Skeletal muscle tissue (tissue), 4 donors: Measurements from ENCODE around the gene DIP2C. TPM values are rescaled to one million over a fixed set of nuclear protein-coding genes. Genes with fewer than 3 reads are reported as not detected.
"Not testable (repeated sequence)": the region's sequence is repeated elsewhere in the genome, so short reads cannot be mapped to it uniquely, and the experiment has no call there.

ENCODE experiments used
- H3K27ac ChIP-seq: one replicate; pipeline ENCODE4 v1.7.0; 2013; ENCODE audit warnings: mild to moderate bottlenecking, low read depth, low read length, inconsistent platforms
- H3K27me3 ChIP-seq, 3 donors: one replicate each; pipeline ENCODE4 v1.7.0; 2013; ENCODE audit warnings: low read length in 3 of 3; ENCODE audit not compliant: control insufficient read depth in 3 of 3, insufficient read depth in 3 of 3
- H3K36me3 ChIP-seq, 3 donors: one replicate each; pipeline ENCODE4 v1.7.0; 2013; ENCODE audit warnings: low read length in 3 of 3; ENCODE audit not compliant: control insufficient read depth in 3 of 3, insufficient read depth in 3 of 3
- H3K4me1 ChIP-seq, 3 donors: one replicate each; pipeline ENCODE4 v1.7.0; 2013; ENCODE audit warnings: low read length in 3 of 3, mild to moderate bottlenecking in 3 of 3; ENCODE audit not compliant: control insufficient read depth in 3 of 3, insufficient read depth in 3 of 3
- H3K4me3 ChIP-seq, 3 donors: one replicate each; pipeline ENCODE4 v1.7.0; 2013; ENCODE audit warnings: low read length in 3 of 3
- H3K9ac ChIP-seq, 3 donors: one replicate each; pipeline ENCODE4 v1.7.0; 2013; ENCODE audit warnings: low read length in 3 of 3, mild to moderate bottlenecking in 3 of 3, moderate library complexity in 2 of 3, low read depth in 1 of 3
- H3K9me3 ChIP-seq, 3 donors: one replicate each; pipeline ENCODE4 v1.7.0; 2013; ENCODE audit warnings: low read length in 3 of 3; ENCODE audit not compliant: control insufficient read depth in 3 of 3
- total RNA-seq: library from RNA; depleted of rRNA; stranded (reverse); fragments of >200 nt; gene quantifications from one replicate; pipeline ENCODE4 v1.2.3, GENCODE V29; 2014
- donor health status: Osteomylitis.

The DIP2C gene
- total RNA-seq, 1 donor from 2014 or later = 18.8 TPM

DNA sequence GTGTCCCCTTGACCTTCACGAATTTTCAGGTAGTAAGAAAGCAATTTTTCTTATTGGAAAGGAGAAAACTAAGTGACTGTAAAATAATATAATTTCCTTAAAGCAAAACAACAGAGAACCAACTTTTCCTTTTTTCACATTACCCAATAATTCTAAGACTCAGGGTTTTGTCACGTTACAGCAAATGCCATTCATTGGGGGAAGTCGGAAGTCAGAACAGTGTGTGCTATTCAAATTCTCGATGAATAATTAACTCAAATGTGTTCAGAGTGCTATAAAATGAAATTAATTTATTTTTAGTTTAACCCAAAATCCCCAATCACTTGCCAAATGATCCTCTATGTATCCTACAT lies 40.0 kb downstream of the DIP2C start:
- Histone ChIP-seq H3K27me3 (no peaks in the 10 kb centered on the region), H3K9ac (no peak overlapping the region), H3K36me3 (peaks cover 0 to 2% (median 0%) of the 10 kb centered on the region in 3 donors), H3K4me3 (no peak overlapping the region), H3K4me1 (peaks cover 18 to 42% (median 28%) of the 10 kb centered on the region in 3 donors), H3K9me3 (peaks cover 5 to 7% (median 6%) of the 10 kb centered on the region in 3 donors), H3K27ac (no peak overlapping the region)

DNA sequence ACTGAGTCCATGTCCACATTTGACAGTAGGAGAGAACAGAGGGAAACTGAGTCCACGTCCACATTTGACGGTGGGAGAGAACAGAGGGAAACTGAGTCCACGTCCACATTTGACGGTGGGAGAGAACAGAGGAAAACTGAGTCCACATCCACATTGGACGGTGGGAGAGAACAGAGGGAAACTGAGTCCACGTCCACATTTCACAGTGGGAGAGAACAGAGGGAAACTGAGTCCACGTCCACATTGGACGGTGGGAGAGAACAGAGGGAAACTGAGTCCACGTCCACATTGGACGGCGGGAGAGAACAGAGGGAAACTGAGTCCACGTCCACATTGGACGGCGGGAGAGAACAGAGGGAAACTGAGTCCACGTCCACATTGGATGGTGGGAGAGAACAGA lies 42.4 kb downstream of the DIP2C start:
- peaks cover 13 to 23% (median 14%) of the 10 kb centered on the region in 3 donors for H3K4me1 ChIP-seq
- not testable (repeated sequence) for H3K4me3 ChIP-seq, H3K27ac ChIP-seq, H3K9me3 ChIP-seq, H3K27me3 ChIP-seq, H3K36me3 ChIP-seq, H3K9ac ChIP-seq

DNA sequence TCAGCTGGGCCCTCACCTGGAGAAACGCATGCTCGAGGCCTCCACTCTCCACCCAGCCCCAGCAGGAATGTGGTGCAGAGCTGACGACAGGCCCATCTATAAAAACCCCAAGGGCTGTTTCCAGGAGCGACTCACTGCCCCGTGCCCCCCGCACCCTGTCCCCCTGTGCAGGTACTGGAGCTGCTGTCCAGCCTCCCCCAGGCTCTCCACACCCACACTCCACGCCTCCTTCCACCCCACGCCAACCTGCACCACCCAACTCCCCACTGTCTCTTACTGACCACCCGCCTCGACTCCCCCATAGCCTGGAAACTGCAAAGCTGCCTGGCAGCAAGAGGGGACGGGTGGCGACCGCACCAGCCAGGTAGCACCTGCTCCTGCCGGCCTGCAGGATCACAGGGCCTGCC lies 43.3 kb downstream of the DIP2C start:
- peaks cover 0 to 2% (median 0%) of the 10 kb centered on the region in 3 donors for H3K36me3 ChIP-seq
- H3K27me3 ChIP-seq = no peaks in the 10 kb centered on the region
- no peak overlapping the region for H3K27ac ChIP-seq
- peaks cover 13 to 16% (median 16%) of the 10 kb centered on the region in 3 donors for H3K4me1 ChIP-seq
- peaks cover 5 to 8% (median 7%) of the 10 kb centered on the region in 3 donors for H3K9me3 ChIP-seq
- H3K9ac ChIP-seq = no peak overlapping the region
- H3K4me3 ChIP-seq = no peak overlapping the region

GRCh38 chr10:644943-645334 lies 44.5 kb downstream of the DIP2C start:
- peaks cover 0 to 2% (median 0%) of the 10 kb centered on the region in 3 donors for H3K36me3 ChIP-seq
- no peak overlapping the region for H3K4me3 ChIP-seq
- H3K4me1 ChIP-seq = peaks cover 1 to 7% (median 4%) of the 10 kb centered on the region in 3 donors
- H3K9ac ChIP-seq = no peak overlapping the region
- H3K27me3 ChIP-seq = no peaks in the 10 kb centered on the region
- H3K27ac ChIP-seq = no peak overlapping the region
- peaks cover 5 to 8% (median 7%) of the 10 kb centered on the region in 3 donors for H3K9me3 ChIP-seq

GRCh38 chr10:644076-644942 lies 45.2 kb downstream of the DIP2C start:
- Histone ChIP-seq H3K4me1 (peaks cover 0 to 3% (median 0%) of the 10 kb centered on the region in 3 donors), H3K27ac (no peak overlapping the region), H3K9me3 (peaks cover 5 to 8% (median 7%) of the 10 kb centered on the region in 3 donors), H3K4me3 (no peak overlapping the region), H3K36me3 (peaks cover 0 to 2% (median 0%) of the 10 kb centered on the region in 3 donors), H3K9ac (no peak overlapping the region), H3K27me3 (no peaks in the 10 kb centered on the region)

- peaks cover 0 to 3% (median 3%) of the 10 kb centered on the region in 3 donors for H3K4me1 ChIP-seq
- H3K9me3 ChIP-seq = peaks cover 5 to 8% (median 7%) of the 10 kb centered on the region in 3 donors
- no peaks in the 10 kb centered on the region for H3K27me3 ChIP-seq
- no peak overlapping the region for H3K9ac ChIP-seq
- no peak overlapping the region for H3K27ac ChIP-seq
- peaks cover 0 to 2% (median 0%) of the 10 kb centered on the region in 3 donors for H3K36me3 ChIP-seq
- H3K4me3 ChIP-seq = no peak overlapping the region
These were observed 47.1 kb downstream of the DIP2C start for GRCh38 chr10:642186-642890.

- H3K9ac ChIP-seq = no peak overlapping the region
- H3K4me1 ChIP-seq = peaks cover 0 to 3% (median 3%) of the 10 kb centered on the region in 3 donors
- peaks cover 0 to 2% (median 0%) of the 10 kb centered on the region in 3 donors for H3K36me3 ChIP-seq
- no peaks in the 10 kb centered on the region for H3K27me3 ChIP-seq
- no peak overlapping the region for H3K4me3 ChIP-seq
- H3K27ac ChIP-seq = no peak overlapping the region
- H3K9me3 ChIP-seq = peaks cover 5 to 8% (median 7%) of the 10 kb centered on the region in 3 donors
These were observed 48.1 kb downstream of the DIP2C start for GRCh38 chr10:641149-642010.

GRCh38 chr10:640673-641045 lies 48.8 kb downstream of the DIP2C start:
- Histone ChIP-seq H3K4me3 (no peak overlapping the region), H3K27ac (no peak overlapping the region), H3K9ac (no peak overlapping the region), H3K4me1 (peaks cover 0 to 5% (median 3%) of the 10 kb centered on the region in 3 donors), H3K36me3 (peaks cover 0 to 2% (median 0%) of the 10 kb centered on the region in 3 donors), H3K9me3 (peaks cover 5 to 8% (median 7%) of the 10 kb centered on the region in 3 donors), H3K27me3 (no peaks in the 10 kb centered on the region)

GRCh38 chr10:639751-640672 lies 49.5 kb downstream of the DIP2C start:
- Histone ChIP-seq H3K27ac (no peak overlapping the region), H3K27me3 (no peaks in the 10 kb centered on the region), H3K9me3 (peaks cover 4 to 7% (median 4%) of the 10 kb centered on the region in 3 donors), H3K4me1 (peaks cover 0 to 11% (median 3%) of the 10 kb centered on the region in 3 donors), H3K9ac (no peak overlapping the region), H3K4me3 (no peak overlapping the region), H3K36me3 (peaks cover 0 to 2% (median 0%) of the 10 kb centered on the region in 3 donors)
